ENCODE data around the gene AQP12A. TPM values are rescaled to one million over a fixed set of nuclear protein-coding genes. Genes with fewer than 3 reads are reported as not detected.
"Not testable (repeated sequence)": the region's sequence is repeated elsewhere in the genome, so short reads cannot be mapped to it uniquely, and the experiment has no call there.

Gene AQP12A
- total RNA-seq, 2 experiments from 2014 or later = not detected

- POLR2A ChIA-PET = interaction anchor here (1.1 kb wide), 1 partner anchor 63 kb away, joined by 3 read pairs; the partner anchor contains the start of gene CAPN10
Observed at GRCh38 chr2:240649331-240649730, 42.3 kb upstream of the AQP12A start.

GRCh38 chr2:240650254-240650965 lies 41.3 kb upstream of the AQP12A start:
- H3K4me1 Mint-ChIP-seq (ENCODE audit: low read depth) = peaks cover 14% of the 10 kb centered on the region
- ChIA-PET POLR2A (no interaction called here), CTCF (no interaction called here)
- intact Hi-C loops (cut with micrococcal nuclease) = no loop called here
- no peak for TF ChIP-seq CTCF (IDR thresholded peaks at IDR 0.05)
- H3K4me3 Mint-ChIP-seq = no peak overlapping the region
- H3K27ac Mint-ChIP-seq = no peak overlapping the region
- H3K27me3 Mint-ChIP-seq = peaks cover 17% of the 10 kb centered on the region
- H3K36me3 Mint-ChIP-seq (ENCODE audit: low read depth) = no peaks in the 10 kb centered on the region
- DNase-seq (no peak), ATAC-seq (no peak)
- H3K9me3 Mint-ChIP-seq = no peaks in the 10 kb centered on the region

More at GRCh38 chr2:240649331-240649730, 42.3 kb upstream of the AQP12A start:
- DNase-seq (no peak), ATAC-seq (no peak)
- no peak overlapping the region for H3K4me3 Mint-ChIP-seq
- H3K36me3 Mint-ChIP-seq (ENCODE audit: low read depth) = no peaks in the 10 kb centered on the region
- TF ChIP-seq CTCF (IDR thresholded peaks at IDR 0.05) = no peak
- no peak overlapping the region for H3K27ac Mint-ChIP-seq
- H3K4me1 Mint-ChIP-seq (ENCODE audit: low read depth) = peaks cover 6% of the 10 kb centered on the region
- intact Hi-C loops (cut with micrococcal nuclease) = no loop called here
- no peaks in the 10 kb centered on the region for H3K9me3 Mint-ChIP-seq
- CTCF ChIA-PET = interaction anchor here (0.6 to 1.1 kb wide), 2 partner anchors 8 to 135 kb away, joined by 3 read pairs; no protein-coding TSS in a partner anchor
- peaks cover 8% of the 10 kb centered on the region for H3K27me3 Mint-ChIP-seq

- Mint-ChIP-seq H3K36me3 (ENCODE audit: low read depth) (no peaks in the 10 kb centered on the region), H3K27ac (no peak overlapping the region), H3K4me1 (ENCODE audit: low read depth) (peaks cover 13% of the 10 kb centered on the region), H3K9me3 (no peaks in the 10 kb centered on the region), H3K4me3 (no peak overlapping the region), H3K27me3 (peaks cover 17% of the 10 kb centered on the region)
- CTCF ChIA-PET = no interaction called here
- intact Hi-C loops (cut with micrococcal nuclease) = no loop called here
- no peak for TF ChIP-seq CTCF (IDR thresholded peaks at IDR 0.05)
- DNase-seq (no peak), ATAC-seq (no peak)
- POLR2A ChIA-PET = interaction anchor here (1.4 kb wide), 1 partner anchor 22 kb away, joined by 4 read pairs; no protein-coding TSS in a partner anchor
Observed at GRCh38 chr2:240651185-240651584, 40.5 kb upstream of the AQP12A start.

GRCh38 chr2:240655931-240656886 lies 35.5 kb upstream of the AQP12A start:
- POLR2A ChIA-PET = interaction anchor here (0.6 to 1.2 kb wide), 4 partner anchors 31 to 413 kb away, joined by 3 read pairs; partner anchors contain the start of gene GPR35
- peak; percentile 93 for ATAC-seq
- CTCF ChIA-PET = interaction anchor here (0.6 kb wide), 1 partner anchor 873 kb away, joined by 3 read pairs; no protein-coding TSS in a partner anchor

GRCh38 chr2:240659883-240660282 lies 31.8 kb upstream of the AQP12A start:
- H3K9me3 Mint-ChIP-seq; intact Hi-C loops (cut with micrococcal nuclease); POLR2A ChIA-PET; DNase-seq; H3K27ac Mint-ChIP-seq; CTCF ChIA-PET; H3K4me3 Mint-ChIP-seq; H3K36me3 Mint-ChIP-seq (ENCODE audit: low read depth); ATAC-seq: not testable (repeated sequence)
- peaks cover 17% of the 10 kb centered on the region for H3K27me3 Mint-ChIP-seq
- peaks cover 12% of the 10 kb centered on the region for H3K4me1 Mint-ChIP-seq (ENCODE audit: low read depth)

More at GRCh38 chr2:240655931-240656886, 35.5 kb upstream of the AQP12A start:
- TF ChIP-seq CTCF (IDR thresholded peaks at IDR 0.05) = no peak
- Mint-ChIP-seq H3K4me3 (no peak overlapping the region), H3K4me1 (ENCODE audit: low read depth) (peaks cover 15% of the 10 kb centered on the region), H3K9me3 (no peaks in the 10 kb centered on the region), H3K27ac (no peak overlapping the region), H3K36me3 (ENCODE audit: low read depth) (no peaks in the 10 kb centered on the region), H3K27me3 (peaks cover 19% of the 10 kb centered on the region)
- peak; percentile 66 for DNase-seq
- intact Hi-C loops (cut with micrococcal nuclease) = no loop called here
